Erythroblast (primary cell): Measurements from ENCODE around the gene PCED1B.

ENCODE experiments used
- GATA1 ChIP-seq: IDR thresholded peaks from 2 replicates; pipeline ENCODE4 v1.6.1; 2011; ENCODE audit warnings: low read depth, mild to moderate bottlenecking, control low read depth, low read length, moderate library complexity
- POLR2A ChIP-seq: IDR thresholded peaks from 2 replicates; pipeline ENCODE4 v1.6.1; 2011; ENCODE audit warnings: mild to moderate bottlenecking, low read length

DNA sequence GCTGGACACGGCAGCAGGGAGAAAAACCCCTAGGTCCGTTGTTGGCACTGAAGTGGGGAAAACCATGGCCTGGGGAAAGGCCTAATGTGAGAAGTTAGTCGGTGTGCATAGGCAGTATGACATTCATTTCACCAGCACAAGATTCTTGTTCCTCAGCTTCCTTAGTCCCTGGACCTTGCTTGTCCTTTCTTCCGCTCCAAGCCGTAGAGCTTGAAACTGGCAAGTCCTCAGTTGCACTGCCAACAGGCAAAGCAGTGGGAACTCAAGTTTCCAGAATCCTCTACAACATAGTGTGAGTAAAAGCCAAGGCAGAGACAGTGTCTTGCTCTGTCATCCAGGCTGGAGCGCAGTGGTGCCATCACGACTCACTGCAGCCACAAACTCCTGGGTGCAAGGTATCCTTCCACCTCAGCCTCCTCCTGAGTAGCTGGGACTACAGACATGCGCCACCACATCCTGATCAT lies 138.8 kb downstream of the PCED1B start:
- no peak for TF ChIP-seq POLR2A
- no peak for TF ChIP-seq GATA1
